H54 (cell line): ENCODE data around the gene ME3.

Source experiments
- DNase-seq: peaks from one replicate; pipeline ENCODE4 v3.0.0; 2011; ENCODE audit warnings: low spot score, mixed read lengths; ENCODE audit not compliant: insufficient read length
- FAIRE-seq: peaks from 3 replicates; lab custom pipeline; 2011; peaks lifted over from hg19 to GRCh38; lab: Jason Lieb, UNC
- POLR2A ChIP-seq: IDR thresholded peaks from 2 replicates; pipeline ENCODE4 v1.6.1; 2011; ENCODE audit warnings: low read depth, mild to moderate bottlenecking, low read length

ME3 gene

DNA sequence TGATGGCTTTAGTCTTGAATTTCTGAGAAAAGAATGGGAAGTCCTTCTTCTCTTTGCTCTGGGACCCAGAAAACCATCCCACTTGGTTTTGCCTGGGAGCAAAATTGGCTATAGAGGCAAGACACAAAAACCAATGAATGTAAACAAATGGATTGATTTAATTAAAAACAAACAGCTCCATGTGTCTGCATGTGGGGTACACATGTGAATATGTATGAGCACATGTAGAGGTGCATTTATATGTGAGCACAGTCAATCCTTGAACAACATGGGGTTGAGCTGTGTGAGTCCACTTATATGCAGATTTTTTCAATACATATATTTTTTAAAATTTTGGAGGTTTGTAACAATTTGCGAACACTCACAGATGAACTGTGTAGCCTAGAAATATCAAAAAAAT lies 210.5 kb downstream of the ME3 start:
- FAIRE-seq, result no peak
- no peak for DNase-seq
- no peak for TF ChIP-seq POLR2A

DNA sequence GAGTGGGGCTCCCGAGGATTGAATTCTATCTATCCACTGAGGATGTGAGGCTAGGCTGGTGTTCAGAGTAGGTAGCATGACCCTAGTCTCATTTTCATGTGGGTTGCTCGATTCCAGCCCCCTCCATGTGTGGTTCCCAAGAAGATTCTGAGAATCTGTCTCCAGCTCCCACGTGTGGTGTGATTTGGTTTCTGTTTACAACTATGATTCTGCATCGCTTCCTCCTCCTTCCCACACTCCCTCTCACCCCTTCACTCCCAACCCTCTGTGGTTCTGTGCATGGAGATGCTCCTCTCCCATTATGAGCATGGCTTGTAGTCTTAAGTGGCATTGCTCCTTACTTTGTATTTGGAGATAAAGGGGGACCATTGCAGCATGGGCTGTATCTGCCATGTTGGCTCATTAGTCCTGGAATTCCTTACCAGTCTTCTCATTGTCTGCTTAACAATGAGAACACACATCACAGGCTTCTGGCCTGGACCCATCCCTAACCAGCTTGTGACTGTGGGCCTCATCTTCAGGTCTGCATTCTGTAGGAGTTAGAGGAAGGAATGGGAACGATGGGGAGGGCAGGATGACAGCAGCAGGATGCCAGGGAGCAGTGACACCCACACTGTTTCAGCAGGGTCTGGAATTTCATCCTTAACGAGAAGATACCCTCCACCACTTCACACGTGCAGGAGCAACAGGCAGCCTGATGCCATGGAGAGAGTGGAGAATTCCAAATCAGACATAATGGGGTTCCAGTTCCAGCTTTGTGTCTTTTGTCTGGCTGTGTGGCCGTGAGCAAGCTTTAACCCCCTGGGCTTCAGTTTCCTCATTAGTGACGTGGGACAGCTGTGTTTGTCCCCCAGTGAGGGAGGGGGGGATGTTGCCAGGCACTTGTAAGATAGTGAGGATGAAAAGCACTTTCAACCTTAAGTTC lies 211.7 kb downstream of the ME3 start:
- TF ChIP-seq POLR2A, result no peak
- FAIRE-seq (no peak), DNase-seq (no peak)

GRCh38 chr11:86459682-86460460 lies 212.5 kb downstream of the ME3 start:
- peak; percentile 86 for DNase-seq

GRCh38 chr11:86459002-86459385 lies 213.4 kb downstream of the ME3 start:
- no peak for TF ChIP-seq POLR2A
- FAIRE-seq (no peak), DNase-seq (no peak)

More at GRCh38 chr11:86459682-86460460, 212.5 kb downstream of the ME3 start:
- TF ChIP-seq POLR2A, result no peak
- FAIRE-seq, result no peak

GRCh38 chr11:86458294-86459001 lies 214.0 kb downstream of the ME3 start:
- no peak for FAIRE-seq
- DNase-seq, result no peak
- TF ChIP-seq POLR2A, result no peak

DNA sequence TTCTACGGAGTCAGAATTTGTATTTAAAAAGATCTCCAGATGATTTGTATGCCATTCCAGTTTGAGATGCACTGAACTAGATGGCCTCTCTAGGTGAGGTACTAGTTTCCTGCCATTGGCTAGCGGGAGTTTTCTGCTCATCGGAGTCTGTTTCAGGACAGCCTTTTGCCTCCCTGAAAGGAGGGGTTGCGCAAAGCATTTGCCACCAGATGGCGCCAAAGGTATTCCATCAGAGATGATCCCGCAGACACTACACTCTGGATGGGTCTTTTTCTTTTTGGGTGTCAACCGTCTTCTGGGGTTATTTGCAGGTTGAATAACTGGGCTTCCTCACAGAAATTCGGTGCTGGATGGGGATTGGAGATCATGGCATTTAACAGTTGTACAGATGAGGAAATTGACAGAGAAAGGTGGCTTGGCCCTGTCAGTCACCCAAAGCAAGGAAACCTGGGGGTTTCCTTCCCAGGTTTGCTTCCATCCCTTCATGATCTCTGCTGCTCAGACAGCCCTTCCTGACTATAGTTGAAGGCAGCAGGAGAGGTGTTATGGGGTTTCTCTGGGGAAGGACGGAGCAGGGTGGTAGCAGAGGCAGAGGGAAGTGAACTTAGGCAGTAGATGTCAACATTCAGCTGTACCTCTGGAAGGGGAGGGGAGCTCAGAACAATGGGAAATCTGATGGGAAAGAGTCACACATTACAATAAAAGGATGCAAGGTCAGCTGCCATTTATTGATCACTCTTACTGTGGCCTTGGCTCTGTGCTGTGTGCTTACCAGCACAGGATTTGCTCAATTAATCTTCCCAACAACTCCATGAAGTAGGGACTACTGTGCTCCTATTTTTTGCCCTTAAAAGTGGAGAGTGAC lies 216.1 kb downstream of the ME3 start:
- no peak for TF ChIP-seq POLR2A
- DNase-seq (peak; percentile 65), FAIRE-seq (peak; percentile 20)

GRCh38 chr11:86453290-86454030 lies 219.0 kb downstream of the ME3 start:
- DNase-seq, result no peak
- no peak for FAIRE-seq
- TF ChIP-seq POLR2A, result no peak

DNA sequence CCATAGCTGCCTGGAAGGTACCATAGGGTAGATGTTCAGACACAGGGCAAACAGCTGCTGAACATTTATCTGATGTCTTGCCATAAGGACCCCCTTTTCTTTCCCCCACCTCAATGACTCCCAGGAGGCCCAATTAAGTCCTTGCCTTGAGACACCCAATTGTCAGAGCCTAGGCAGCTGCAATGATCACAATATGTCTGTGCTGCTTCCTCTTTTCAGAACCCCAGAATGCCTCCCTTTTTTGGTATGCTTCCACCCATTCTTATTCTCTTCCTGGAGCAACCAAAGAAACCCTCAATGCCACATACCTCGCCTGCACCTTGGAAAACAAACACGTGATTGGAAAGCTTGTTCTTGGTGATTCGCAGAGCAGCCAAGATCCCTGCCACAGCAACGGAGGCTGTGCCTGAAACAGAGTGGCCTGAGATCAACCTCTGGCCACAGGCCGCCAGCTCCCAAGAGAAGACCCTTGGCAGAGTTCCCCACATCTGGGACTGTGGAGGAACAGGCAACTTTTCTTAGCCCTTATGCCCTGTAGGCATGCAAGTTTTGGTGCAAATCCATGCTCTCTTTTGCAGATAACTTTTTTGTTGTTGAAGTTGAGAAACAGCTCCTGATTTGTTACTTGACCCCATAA lies 222.3 kb downstream of the ME3 start:
- DNase-seq (no peak), FAIRE-seq (no peak)
- no peak for TF ChIP-seq POLR2A

DNA sequence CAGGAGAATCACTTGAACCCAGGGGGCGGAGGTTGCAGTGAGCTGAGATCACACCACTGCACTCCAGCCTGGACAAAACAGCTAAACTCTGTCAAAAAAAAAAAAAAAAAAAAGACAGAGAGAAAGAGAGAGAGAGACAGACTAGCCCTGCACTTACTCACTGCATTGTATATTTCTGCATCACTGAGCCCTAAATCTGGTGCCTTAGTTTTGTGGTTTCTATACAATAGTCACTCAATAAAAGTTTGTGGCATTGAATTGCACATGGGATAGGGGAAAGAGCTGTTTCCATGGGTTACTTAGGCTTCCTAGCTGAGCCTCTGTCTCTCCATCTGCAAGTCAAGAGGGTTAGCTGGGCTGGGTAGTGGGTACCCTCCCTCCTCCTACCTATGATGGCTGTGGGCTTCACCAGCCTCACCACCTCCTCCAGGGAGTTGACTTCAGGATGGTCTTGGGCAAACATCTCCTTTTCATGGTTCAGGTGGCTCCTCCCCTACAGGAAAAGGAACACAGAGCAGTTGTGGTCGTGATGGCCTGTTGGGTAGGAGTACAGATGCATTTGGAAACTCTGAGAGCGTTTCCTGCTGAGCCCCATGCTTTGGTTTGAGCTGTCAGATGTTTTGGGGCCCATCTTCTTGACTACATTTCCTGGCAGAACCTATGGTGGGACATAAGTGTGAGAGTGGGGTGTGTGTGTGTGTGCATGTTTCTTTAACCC lies 224.5 kb downstream of the ME3 start:
- TF ChIP-seq POLR2A, result no peak
- FAIRE-seq (no peak), DNase-seq (no peak)

DNA sequence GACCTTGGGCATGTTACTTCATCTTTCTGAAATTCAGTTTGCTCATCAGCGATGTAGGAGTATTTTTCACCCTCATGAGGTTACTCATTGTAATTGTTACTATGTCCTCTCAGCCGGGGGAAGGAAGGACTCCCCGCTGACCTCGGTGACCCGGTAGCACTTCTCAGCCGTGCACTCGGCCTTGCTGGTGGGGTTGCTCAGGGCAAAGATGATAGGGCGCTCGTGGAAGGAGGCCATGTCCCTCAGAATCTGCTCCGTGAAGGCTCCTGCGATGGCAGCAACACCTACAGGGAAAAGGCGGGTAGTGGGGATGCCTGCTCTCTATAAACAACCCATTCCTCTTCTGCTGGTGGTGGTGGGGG lies 225.5 kb downstream of the ME3 start:
- FAIRE-seq (no peak), DNase-seq (no peak)
- TF ChIP-seq POLR2A, result no peak

DNA sequence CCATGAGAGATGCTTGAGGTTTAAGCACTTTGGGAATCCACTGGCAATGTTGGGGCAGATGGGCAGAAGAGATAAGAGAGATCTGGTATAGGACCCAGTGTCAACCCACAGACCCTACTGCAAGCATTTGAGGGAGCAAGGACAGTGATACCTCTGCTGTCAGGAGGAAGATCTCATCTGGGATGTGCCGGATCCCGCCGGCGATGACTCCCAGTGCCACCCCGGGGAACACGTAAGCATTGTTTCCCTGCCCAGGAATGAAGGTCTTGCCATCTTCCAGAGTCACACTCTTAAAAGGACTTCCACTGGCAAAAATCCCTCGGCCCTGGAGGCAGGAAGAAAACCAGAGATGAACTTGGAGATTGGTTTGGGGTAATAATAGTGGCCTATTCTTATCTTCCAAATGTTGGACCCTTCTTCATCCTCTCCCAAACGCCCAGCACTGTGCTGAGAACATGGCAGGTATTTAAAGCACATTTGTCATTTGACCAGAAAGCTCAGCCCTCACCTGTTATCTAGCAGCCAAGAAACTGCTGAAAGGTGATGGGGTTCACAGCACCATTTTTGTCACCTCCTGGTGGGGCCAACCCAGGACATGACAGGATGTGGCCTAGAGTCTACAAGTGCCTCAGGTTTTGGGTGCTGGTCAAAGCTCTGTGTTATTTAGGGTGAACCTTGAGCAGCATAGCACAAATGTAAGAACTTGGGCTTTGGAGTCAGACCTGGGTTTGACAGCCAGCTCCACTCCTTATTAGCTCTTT lies 226.1 kb downstream of the ME3 start:
- DNase-seq, result no peak
- no peak for FAIRE-seq
- TF ChIP-seq POLR2A, result no peak
